Measurements from ENCODE around the gene SPP1.
"Not testable (repeated sequence)": the region's sequence is repeated elsewhere in the genome, so short reads cannot be mapped to it uniquely, and the experiment has no call there.

SPP1 gene

GRCh38 chr4:87975466-87975865 is at the start of gene SPP1:
SPP1 (plus strand) TSS chr4:87975714; CDS start chr4:87976896, 1,182 bp downstream.
- no peak for DNase-seq

GRCh38 chr4:87926554-87927098 is 48.9 kb upstream of the SPP1 start:
- no peak for DNase-seq

- no peak for DNase-seq
Observed at GRCh38 chr4:87930629-87931028, 44.9 kb upstream of the SPP1 start.

GRCh38 chr4:87931932-87932331 is 43.6 kb upstream of the SPP1 start:
- DNase-seq, result no peak

- DNase-seq, result no peak
Observed at GRCh38 chr4:87932718-87933141, 42.8 kb upstream of the SPP1 start.

GRCh38 chr4:87933337-87933736 is 42.2 kb upstream of the SPP1 start:
- DNase-seq, result no peak

GRCh38 chr4:87934157-87934704 is 41.3 kb upstream of the SPP1 start:
- no peak for DNase-seq

- DNase-seq, result no peak
Observed at GRCh38 chr4:87934973-87935372, 40.5 kb upstream of the SPP1 start.

GRCh38 chr4:87935954-87936353 is 39.6 kb upstream of the SPP1 start:
- DNase-seq, result not testable (repeated sequence)

GRCh38 chr4:87937523-87937922 is 38.0 kb upstream of the SPP1 start:
- no peak for DNase-seq

- no peak for DNase-seq
Observed at GRCh38 chr4:87938746-87939145, 36.8 kb upstream of the SPP1 start.

- no peak for DNase-seq
Observed at GRCh38 chr4:87939978-87940690, 35.4 kb upstream of the SPP1 start.

GRCh38 chr4:87940809-87941208 is 34.7 kb upstream of the SPP1 start:
- not testable (repeated sequence) for DNase-seq

GRCh38 chr4:87941537-87942392 is 33.7 kb upstream of the SPP1 start:
- no peak for DNase-seq

GRCh38 chr4:87943660-87944149 is 31.8 kb upstream of the SPP1 start:
- no peak for DNase-seq

GRCh38 chr4:87944967-87945366 is 30.5 kb upstream of the SPP1 start:
- DNase-seq, result no peak

GRCh38 chr4:87946766-87947165 is 28.7 kb upstream of the SPP1 start:
- no peak for DNase-seq

- no peak for DNase-seq
Observed at GRCh38 chr4:87947381-87948160, 27.9 kb upstream of the SPP1 start.

GRCh38 chr4:87949961-87950360 is 25.6 kb upstream of the SPP1 start:
- no peak for DNase-seq

- DNase-seq, result no peak
Observed at GRCh38 chr4:87950493-87950892, 25.0 kb upstream of the SPP1 start.

GRCh38 chr4:87950936-87951511 is 24.5 kb upstream of the SPP1 start:
- DNase-seq, result no peak

- no peak for DNase-seq
Observed at GRCh38 chr4:87953826-87954225, 21.7 kb upstream of the SPP1 start.
